B cell (primary cell): Measurements from ENCODE around the gene ITGA6. TPM values are rescaled to one million over a fixed set of nuclear protein-coding genes. Genes with fewer than 3 reads are reported as not detected.

Experiments used
- ATAC-seq: fragments of 200-7000 bp; cut with Tn5 transposase; one replicate; pipeline ENCODE4 v1.10.0; 2021; ENCODE audit warnings: low read depth, mild to moderate bottlenecking, moderate number of reproducible peaks, moderate library complexity
- CTCF ChIA-PET: fragments of 350-600 bp; sonication (Branson Sonifier 250); formaldehyde crosslinking; loops from one replicate; lab custom pipeline; 2021; ENCODE audit warnings: antibody characterized with exemption, inconsistent platforms; lab: Charles Lee
- POLR2A ChIA-PET: fragments of 350-600 bp; sonication (Branson Sonifier 250); formaldehyde crosslinking; loops from one replicate; lab custom pipeline; 2021; ENCODE audit warnings: antibody characterized with exemption; lab: Charles Lee
- DNase-seq: peaks from one replicate; pipeline ENCODE4 v3.0.0; 2013
- H2AFZ ChIP-seq: 2 replicates; pipeline ENCODE4 v1.6.1; 2012; ENCODE audit warnings: mild to moderate bottlenecking, low read depth, low read length; ENCODE audit not compliant: insufficient read depth, poor library complexity, severe bottlenecking
- H3K27ac ChIP-seq, 2 donors: 1 replicate in 1 of 2; 2 replicates in 1 of 2; pipeline ENCODE4 v1.5.1; 2012 to 2013; ENCODE audit warnings: low read length in 2 of 2, mild to moderate bottlenecking in 2 of 2, moderate library complexity in 1 of 2
- H3K27me3 ChIP-seq, 4 experiments: fragments of 200-600 bp in 1 of 4; sonication (generic) in 1 of 4; replicated peaks in 1 of 4; 1 replicate in 2 of 4; 2 replicates in 2 of 4; pipeline versions ENCODE4 v1.6.1 to v1.7.0; 2013 to 2016; ENCODE audit warnings: low read length in 3 of 4, mild to moderate bottlenecking in 2 of 4, mixed read lengths in 1 of 4, moderate library complexity in 1 of 4; ENCODE audit not compliant: insufficient read depth in 4 of 4, control insufficient read depth in 3 of 4; ENCODE audit errors: control extremely low read depth in 1 of 4
- H3K36me3 ChIP-seq, 2 experiments: replicated peaks in 1 of 2; 1 replicate in 1 of 2; 2 replicates in 1 of 2; pipeline versions ENCODE4 v1.6.1 to v1.7.1; 2013; ENCODE audit warnings: low read length in 1 of 2; ENCODE audit not compliant: insufficient read depth in 2 of 2, control insufficient read depth in 1 of 2; ENCODE audit errors: control extremely low read depth in 1 of 2, extremely low read depth in 1 of 2
- H3K4me1 ChIP-seq, 2 donors: fragments of 200-600 bp in 1 of 2; sonication (generic) in 1 of 2; 1 replicate in 1 of 2; 2 replicates in 1 of 2; pipeline versions ENCODE4 v1.5.1 to v1.6.1; 2013 to 2017; ENCODE audit warnings: low read length in 2 of 2; ENCODE audit not compliant: control insufficient read depth in 2 of 2, insufficient read depth in 2 of 2
- H3K4me2 ChIP-seq: replicated peaks from 2 replicates; pipeline ENCODE3; 2012; ENCODE audit warnings: mild to moderate bottlenecking, low read depth, low read length; ENCODE audit not compliant: poor library complexity, severe bottlenecking
- H3K4me3 ChIP-seq, 5 experiments: fragments of 200-600 bp in 1 of 5; sonication (generic) in 1 of 5; 1 replicate in 3 of 5; 2 replicates in 2 of 5; pipeline versions ENCODE4 v1.5.1 to v1.7.0; 2011 to 2016; ENCODE audit warnings: low read length in 4 of 5, mild to moderate bottlenecking in 4 of 5, low read depth in 2 of 5, control low read depth in 1 of 5, moderate library complexity in 1 of 5; ENCODE audit not compliant: insufficient read depth in 1 of 5; ENCODE audit errors: control extremely low read depth in 1 of 5, extremely low read depth in 1 of 5
- H3K79me2 ChIP-seq: fragments of 200-600 bp; sonication (generic); one replicate; pipeline ENCODE4 v1.6.0; 2016; ENCODE audit warnings: low read length; ENCODE audit not compliant: control insufficient read depth, insufficient read depth
- H3K9ac ChIP-seq: fragments of 200-600 bp; sonication (generic); 2 replicates; pipeline ENCODE4 v1.6.1; 2017; ENCODE audit warnings: mild to moderate bottlenecking, low read length, moderate library complexity
- H3K9me3 ChIP-seq, 3 donors: one replicate each; pipeline versions ENCODE4 v1.6.1 to v1.7.1; 2013; ENCODE audit warnings: low read length in 2 of 3; ENCODE audit not compliant: control insufficient read depth in 2 of 3, insufficient read depth in 1 of 3; ENCODE audit errors: control extremely low read depth in 1 of 3
- H4K20me1 ChIP-seq: 2 replicates; pipeline ENCODE4 v1.6.0; 2012; ENCODE audit warnings: mild to moderate bottlenecking, low read length; ENCODE audit not compliant: insufficient read depth, control insufficient read depth, poor library complexity, severe bottlenecking
- H3K27ac Mint-ChIP-seq: one replicate; pipeline ENCODE4 v1.8.0; 2021; ENCODE audit warnings: mixed read lengths
- H3K27me3 Mint-ChIP-seq: one replicate; pipeline ENCODE4 v1.8.0; 2021; ENCODE audit warnings: mixed read lengths
- H3K4me1 Mint-ChIP-seq: one replicate; pipeline ENCODE4 v1.8.0; 2021; ENCODE audit warnings: mixed read lengths
- H3K4me3 Mint-ChIP-seq: one replicate; pipeline ENCODE4 v1.8.0; 2021; ENCODE audit warnings: mixed read lengths
- H3K9me3 Mint-ChIP-seq: one replicate; pipeline ENCODE4 v1.8.0; 2022; ENCODE audit warnings: mixed read lengths; ENCODE audit not compliant: insufficient read depth
- CTCF ChIP-seq: fragments of 200-600 bp; IDR thresholded peaks from one replicate; pipeline ENCODE4 v1.8.0; 2022; ENCODE audit warnings: antibody characterized with exemption, mild to moderate bottlenecking
- EZH2 ChIP-seq: IDR thresholded peaks from 2 replicates; pipeline ENCODE4 v1.6.1; 2012; ENCODE audit warnings: borderline replicate concordance, low read depth, mild to moderate bottlenecking, moderate library complexity, low read length; ENCODE audit not compliant: insufficient read depth, poor library complexity, severe bottlenecking
- WGBS: methylation state at CpG from one replicate; pipeline ENCODE4 v1.1.5; 2013; ENCODE audit warnings: missing lambda C conversion rate; ENCODE audit not compliant: insufficient coverage; 5-methylcytosine and 5-hydroxymethylcytosine counted together
- intact Hi-C: fragments of 100-400 bp; cut with micrococcal nuclease; formaldehyde crosslinking; loops from one replicate; pipeline ENCODE4 v1.10.0; 2022
- polyA plus RNA-seq: library from polyadenylated mRNA; depleted of rRNA; stranded (reverse); fragments of >200 nt; gene quantifications from 2 replicates; pipeline ENCODE4 v1.2.3, GENCODE V29; 2012
- total RNA-seq, 2 donors: library from RNA; stranded (reverse); fragments of 120-200 nt in 1 of 2; gene quantifications; 1 replicate in 1 of 2; 2 replicates in 1 of 2; pipeline versions ENCODE4 v1.2.3 to v1.2.4, GENCODE V29; 2013 to 2022

The ITGA6 gene
- total and polyA plus RNA-seq, 2 donors (not counting 1 experiment from before 2014, with no cell fraction given): 0.17 to 0.98 TPM

DNA sequence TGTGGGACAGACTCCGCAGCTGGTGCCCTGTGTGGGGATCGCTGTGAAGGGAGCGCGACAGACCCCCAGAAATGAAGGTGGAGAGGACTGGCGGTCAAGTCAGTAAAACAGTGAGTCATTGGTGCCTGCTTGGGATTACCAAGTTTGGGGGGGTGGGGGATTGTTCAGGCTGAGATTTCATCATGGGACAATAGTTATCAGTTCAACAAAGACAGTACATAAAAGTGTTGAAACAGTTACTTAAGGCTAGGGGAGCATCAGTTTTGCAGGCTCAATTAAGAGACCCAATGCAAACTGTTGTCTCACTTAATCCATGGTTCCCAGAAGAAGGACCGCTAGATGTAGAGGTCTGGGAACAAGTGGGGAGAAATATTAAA is 86.1 kb downstream of the ITGA6 start:
- Mint-ChIP-seq H3K9me3 (no peaks in the 10 kb centered on the region), H3K27ac (no peak overlapping the region), H3K4me3 (peak overlapping the region; percentile 26), H3K27me3 (no peaks in the 10 kb centered on the region), H3K4me1 (peaks cover 55% of the 10 kb centered on the region)
- ATAC-seq: no peak
- H3K27ac ChIP-seq: peak overlapping the region in 1 of 2 donors; percentile 62
- no peak for DNase-seq
- H3K9me3 ChIP-seq: peaks cover 0 to 20% (median 17%) of the 10 kb centered on the region in 3 donors
- no peak overlapping the region for H2AFZ ChIP-seq
- intact Hi-C loops: no loop called here
- no peaks in the 10 kb centered on the region for H3K27me3 ChIP-seq
- H3K36me3 ChIP-seq: no peaks in the 10 kb centered on the region
- H3K4me3 ChIP-seq: no peak overlapping the region
- H4K20me1 ChIP-seq: no peaks in the 10 kb centered on the region
- peaks cover 4% of the 10 kb centered on the region for H3K79me2 ChIP-seq
- ChIA-PET CTCF (no interaction called here), POLR2A (no interaction called here)
- WGBS: 100% methylated on average over 6 of the region's 6 CpGs
- H3K4me1 ChIP-seq: peaks cover 60 to 63% of the 10 kb centered on the region in 2 donors
- H3K4me2 ChIP-seq: peak overlapping the region; percentile 52
- TF ChIP-seq EZH2 (no peak), CTCF (no peak)
- H3K9ac ChIP-seq: peak overlapping the region; percentile 19

DNA sequence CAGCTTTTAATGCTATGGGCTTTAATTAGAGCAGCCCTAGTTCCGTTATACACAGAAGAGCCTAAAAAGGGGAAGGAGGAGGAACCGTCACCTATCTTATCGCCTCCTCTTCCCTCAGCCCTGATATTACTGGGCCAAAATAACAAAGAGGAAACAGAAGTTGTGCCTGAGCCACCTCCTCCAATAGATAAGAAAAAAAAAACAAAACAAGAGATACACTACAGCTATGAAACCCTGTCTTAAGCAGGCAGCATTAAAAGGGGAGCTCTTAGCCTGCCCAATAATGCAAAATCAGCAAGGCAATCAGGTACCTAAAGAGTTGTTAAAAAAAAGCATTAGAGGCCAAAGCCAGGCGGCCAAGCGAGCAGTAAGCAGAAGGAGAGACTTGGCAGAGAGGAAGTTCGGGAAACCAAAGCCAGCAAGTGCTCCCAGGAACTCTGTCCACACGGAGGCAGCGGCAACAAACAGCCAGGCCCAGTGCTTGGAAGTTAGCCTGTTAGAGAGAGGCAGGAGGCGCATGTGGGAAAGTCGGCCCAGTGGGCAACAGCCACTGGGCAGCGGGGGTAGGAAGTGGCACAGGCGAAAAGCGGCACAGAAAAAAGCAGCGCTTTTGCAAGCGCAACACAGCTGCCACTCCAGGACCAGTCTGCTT is 86.7 kb downstream of the ITGA6 start:
- 91% methylated on average over 13 of the region's 15 CpGs for WGBS
- H3K4me2 ChIP-seq: peak overlapping the region; percentile 52
- H3K4me3 ChIP-seq: no peak overlapping the region
- no peaks in the 10 kb centered on the region for H4K20me1 ChIP-seq
- ATAC-seq: peak; percentile 73
- Mint-ChIP-seq H3K9me3 (peaks cover 5% of the 10 kb centered on the region), H3K4me1 (peaks cover 50% of the 10 kb centered on the region), H3K4me3 (peak overlapping the region; percentile 65), H3K27me3 (no peaks in the 10 kb centered on the region), H3K27ac (peak overlapping the region; percentile 79)
- ChIA-PET CTCF (no interaction called here), POLR2A (no interaction called here)
- peaks cover 4% of the 10 kb centered on the region for H3K79me2 ChIP-seq
- peaks cover 55 to 57% of the 10 kb centered on the region in 2 donors for H3K4me1 ChIP-seq
- H3K27ac ChIP-seq: peak overlapping the region in 1 of 2 donors; percentile 62
- H3K27me3 ChIP-seq: no peaks in the 10 kb centered on the region
- DNase-seq: peak; percentile 56
- H2AFZ ChIP-seq: peak overlapping the region; percentile 44
- TF ChIP-seq EZH2: no peak
- H3K36me3 ChIP-seq: no peaks in the 10 kb centered on the region
- intact Hi-C loops: no loop called here
- H3K9ac ChIP-seq: peak overlapping the region; percentile 19
- H3K9me3 ChIP-seq: peaks cover 0 to 20% (median 17%) of the 10 kb centered on the region in 3 donors
